G401 (cell line): ENCODE measurements around the gene NEDD4L. TPM values are rescaled to one million over a fixed set of nuclear protein-coding genes. Genes with fewer than 3 reads are reported as not detected.
"Not testable (repeated sequence)": the region's sequence is repeated elsewhere in the genome, so short reads cannot be mapped to it uniquely, and the experiment has no call there.

Experiments used
- DNase-seq: peaks from one replicate; pipeline ENCODE4 v3.0.0-alpha.2; 2015; ENCODE audit warnings: low spot score
- in situ Hi-C: cut with HindIII; loops from 2 replicates; pipeline ENCODE4 v1.10.0; 2016; ENCODE audit warnings: low sequenced_read_pairs, mixed read lengths
- total RNA-seq: library from RNA; depleted of rRNA; stranded (reverse); fragments of >200 nt; shearing (Covaris generic); gene quantifications from 2 replicates; pipeline ENCODE4 v1.2.3, GENCODE V29; 2014; rRNA removed

NEDD4L gene
- total RNA-seq, result 0.37 TPM in 1 of 2 replicates, not detected in the other

DNA sequence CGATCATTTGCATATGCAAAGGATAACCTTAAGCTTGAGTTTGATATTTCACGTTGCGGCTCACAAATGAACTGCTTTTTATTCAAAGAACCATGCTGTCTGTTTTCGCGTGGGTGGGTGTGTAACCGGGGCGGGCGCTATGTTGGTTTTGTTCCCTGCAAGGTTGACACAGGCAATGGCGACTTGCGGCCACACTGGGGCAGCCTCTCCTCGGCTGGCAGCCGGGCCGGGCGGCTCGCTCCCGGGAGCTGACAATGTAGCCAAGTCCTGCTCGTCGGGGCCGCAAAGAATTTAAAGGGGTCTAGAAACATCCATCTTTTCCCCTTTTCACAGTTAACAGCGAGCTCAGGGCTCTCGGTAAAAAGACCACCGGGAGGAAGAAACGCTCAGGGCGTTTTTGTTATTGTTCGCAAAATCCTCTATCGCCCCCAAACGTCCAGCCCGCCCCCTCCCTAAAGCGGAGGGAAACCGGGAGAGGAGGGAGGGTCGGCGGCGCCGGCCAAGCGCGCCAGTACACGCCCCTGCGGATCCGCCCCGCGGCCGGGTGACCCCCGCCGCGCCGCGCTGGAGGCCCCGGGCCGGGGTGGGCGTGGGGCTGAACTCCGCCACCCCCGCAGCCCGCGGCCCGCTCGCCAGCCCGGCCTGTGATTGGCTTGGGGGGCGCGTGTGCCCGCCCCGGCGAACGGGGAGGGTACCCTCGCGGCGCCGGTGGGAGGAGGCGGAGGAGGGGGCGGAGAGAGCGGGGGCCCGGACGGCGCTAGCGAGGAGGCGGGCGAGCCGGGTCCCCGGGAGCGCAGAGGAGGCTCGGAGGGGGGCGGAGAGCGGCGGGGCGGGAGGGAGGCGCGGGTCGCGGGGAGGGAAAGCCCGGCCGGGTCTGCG is at the start of gene NEDD4L:
Gene NEDD4L (plus strand): TSS at position 736 of the 879 bp plus-strand sequence. CDS start 435 bp downstream, outside the sequence.
- peak; percentile 85 for DNase-seq
- in situ Hi-C loops, result no loop called here

- no peak for DNase-seq
- in situ Hi-C loops, result no loop called here
These were observed 48.7 kb upstream of the NEDD4L start for GRCh38 chr18:57995331-57995730.

- DNase-seq, in situ Hi-C loops: not testable (repeated sequence)
These were observed 47.1 kb upstream of the NEDD4L start for GRCh38 chr18:57996894-57997293.

- in situ Hi-C loops, result no loop called here
- no peak for DNase-seq
These were observed 46.2 kb upstream of the NEDD4L start for GRCh38 chr18:57997820-57998219.

DNA sequence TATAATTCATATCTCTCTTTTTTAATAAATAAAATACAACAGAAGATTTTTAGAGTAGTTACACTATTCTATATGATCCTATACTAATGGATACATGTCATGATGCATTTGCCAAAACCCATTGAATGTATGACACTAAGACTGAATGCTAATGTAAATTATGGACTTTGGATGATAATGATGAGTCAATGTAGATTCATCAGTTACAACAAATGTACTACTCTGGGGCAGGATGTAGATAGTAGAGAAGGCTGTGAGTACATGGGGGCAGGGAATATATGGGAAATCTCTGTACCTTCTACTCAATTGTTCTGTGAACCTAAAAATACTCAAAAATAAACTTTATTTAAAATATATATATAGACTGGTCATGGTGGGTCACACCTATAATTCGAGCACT is 45.6 kb upstream of the NEDD4L start:
- DNase-seq, result no peak
- in situ Hi-C loops, result no loop called here

DNA sequence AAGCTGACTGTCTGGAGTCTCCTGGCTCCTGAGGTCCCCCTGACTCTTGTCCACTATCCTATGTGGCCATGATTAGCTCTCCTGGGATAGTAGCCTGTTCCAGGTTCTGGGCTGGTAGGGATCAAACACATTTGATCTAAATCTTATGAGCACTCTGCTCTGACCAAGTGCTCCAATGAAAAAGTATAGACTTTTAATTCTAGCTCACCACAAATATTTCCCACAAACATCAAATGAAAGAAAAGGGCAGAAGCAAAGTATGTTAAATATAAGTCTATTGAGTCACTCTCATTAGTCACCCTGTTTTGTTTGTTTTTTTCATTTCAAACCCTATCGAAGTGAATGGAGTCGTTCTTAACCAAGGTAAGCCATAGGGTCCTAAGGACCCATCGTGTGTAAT is 39.7 kb upstream of the NEDD4L start:
- in situ Hi-C loops, result no loop called here
- DNase-seq, result no peak

GRCh38 chr18:58005011-58005410 is 39.0 kb upstream of the NEDD4L start:
- in situ Hi-C loops, result no loop called here

DNA sequence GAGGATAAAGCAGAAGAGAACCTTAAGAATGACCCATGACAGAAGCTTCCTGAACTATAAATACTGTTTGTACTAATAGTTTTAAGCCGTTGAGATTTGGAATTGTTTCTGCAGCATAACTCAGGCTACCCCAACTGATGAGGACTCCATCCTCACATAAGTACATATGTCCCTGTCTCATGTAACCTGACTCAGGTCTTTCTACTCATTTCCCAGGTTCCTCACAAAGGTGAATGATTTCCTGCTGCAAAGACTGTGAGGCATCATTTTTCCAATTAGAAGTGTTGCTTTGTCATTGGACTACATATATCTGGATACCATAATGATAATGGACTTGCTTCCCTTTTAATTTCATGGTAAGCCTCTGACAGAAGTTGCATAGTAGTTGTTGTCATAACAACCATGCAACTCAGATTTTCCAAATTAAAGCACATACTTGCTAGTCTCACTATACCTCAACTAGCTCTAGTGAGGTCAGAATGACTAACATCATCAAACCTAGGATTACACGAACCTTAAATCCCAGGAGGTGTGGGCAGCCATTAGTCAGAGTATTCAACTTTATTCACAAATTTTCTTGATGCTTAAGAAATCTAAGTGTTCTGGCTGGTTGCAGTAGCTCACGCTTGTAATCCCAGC is 38.0 kb upstream of the NEDD4L start:
- in situ Hi-C loops, result no loop called here
- DNase-seq, result no peak

More at GRCh38 chr18:58005011-58005410, 39.0 kb upstream of the NEDD4L start:
- DNase-seq, result no peak

GRCh38 chr18:58009166-58009565 is 34.9 kb upstream of the NEDD4L start:
- no peak for DNase-seq
- in situ Hi-C loops, result no loop called here

DNA sequence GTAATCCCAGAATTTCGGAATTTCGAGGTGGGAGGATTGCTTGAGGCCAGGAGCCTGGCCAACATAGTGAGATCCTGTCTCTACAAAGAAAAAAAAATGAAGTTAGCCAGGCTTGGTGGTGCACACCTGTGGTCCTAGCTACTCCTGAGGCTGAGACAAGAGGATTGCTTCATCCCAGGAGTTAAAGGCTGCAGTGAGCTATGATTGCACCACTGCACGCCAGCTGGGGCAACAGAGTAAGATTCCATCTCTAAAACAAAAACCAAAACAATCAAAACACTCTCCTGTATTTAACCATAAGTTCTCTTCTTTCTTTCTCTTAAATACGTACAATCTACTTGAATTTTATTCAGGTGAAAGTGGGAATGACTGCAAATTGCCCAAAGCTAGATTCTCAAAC is 33.8 kb upstream of the NEDD4L start:
- no peak for DNase-seq

DNA sequence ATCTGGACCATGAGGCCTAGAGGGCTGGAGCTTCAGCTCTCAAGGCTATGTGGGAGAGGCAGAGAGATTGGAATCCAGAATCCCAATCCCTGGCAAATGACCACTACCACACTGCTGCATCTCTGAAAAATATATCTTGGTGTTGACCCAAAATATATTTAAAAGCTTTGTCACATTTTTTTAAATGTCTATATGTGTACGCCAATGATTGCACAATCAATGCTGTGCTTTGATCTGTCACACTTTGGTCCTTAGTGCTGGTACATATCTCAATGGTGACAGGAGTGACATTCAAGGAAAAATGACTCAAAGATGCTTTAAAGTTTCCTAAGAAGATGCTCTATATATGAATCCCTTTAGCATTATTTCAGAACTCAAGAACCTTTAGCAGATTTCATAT is 31.7 kb upstream of the NEDD4L start:
- in situ Hi-C loops, result no loop called here
- no peak for DNase-seq

More for the DNA sequence above, 33.8 kb upstream of the NEDD4L start:
- in situ Hi-C loops, result no loop called here

DNA sequence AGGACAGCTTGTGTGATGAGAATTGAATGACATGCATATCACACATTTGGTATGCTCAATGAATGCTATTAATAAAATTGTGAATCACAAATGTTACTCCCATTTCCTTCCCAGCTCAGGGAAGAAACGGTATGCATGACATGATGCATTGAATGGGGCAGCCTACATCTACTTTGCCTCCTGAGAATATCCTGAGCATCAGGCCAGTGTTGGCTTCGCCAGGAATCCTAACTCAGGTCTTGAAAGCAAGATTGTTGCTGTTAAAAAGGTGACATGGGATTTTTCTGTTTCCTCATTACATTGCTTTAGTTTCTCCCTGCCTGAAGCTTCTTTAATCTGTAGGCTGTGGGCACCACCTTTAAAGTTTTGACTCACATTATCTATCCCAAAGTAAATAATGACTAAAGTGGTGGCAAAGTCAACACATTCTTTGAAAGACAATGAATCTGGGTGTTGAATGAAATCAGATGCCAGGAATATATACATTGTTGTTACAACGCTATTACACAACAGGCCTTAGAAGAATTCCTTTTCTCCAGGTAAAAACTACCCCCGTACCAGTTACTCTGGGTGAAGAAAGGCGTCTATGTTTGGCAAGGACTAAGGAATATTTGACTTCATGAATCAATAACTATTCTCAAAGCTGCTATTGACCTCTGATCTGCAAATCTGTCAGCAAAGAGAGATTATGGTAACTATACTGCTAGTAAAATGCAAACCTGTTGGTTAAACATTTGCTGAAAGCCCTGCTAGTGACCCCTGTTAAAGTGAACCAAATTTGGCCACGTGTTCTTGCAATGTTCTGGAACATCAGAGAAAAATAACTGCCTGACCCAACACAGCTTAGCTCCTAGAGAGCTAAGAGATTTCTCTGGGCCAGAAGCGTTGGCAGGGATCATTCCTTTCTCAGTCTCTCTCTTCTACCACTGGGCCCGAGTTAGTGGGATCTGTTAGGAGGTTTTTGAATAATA is 30.5 kb upstream of the NEDD4L start:
- in situ Hi-C loops, result no loop called here
- DNase-seq, result no peak

DNA sequence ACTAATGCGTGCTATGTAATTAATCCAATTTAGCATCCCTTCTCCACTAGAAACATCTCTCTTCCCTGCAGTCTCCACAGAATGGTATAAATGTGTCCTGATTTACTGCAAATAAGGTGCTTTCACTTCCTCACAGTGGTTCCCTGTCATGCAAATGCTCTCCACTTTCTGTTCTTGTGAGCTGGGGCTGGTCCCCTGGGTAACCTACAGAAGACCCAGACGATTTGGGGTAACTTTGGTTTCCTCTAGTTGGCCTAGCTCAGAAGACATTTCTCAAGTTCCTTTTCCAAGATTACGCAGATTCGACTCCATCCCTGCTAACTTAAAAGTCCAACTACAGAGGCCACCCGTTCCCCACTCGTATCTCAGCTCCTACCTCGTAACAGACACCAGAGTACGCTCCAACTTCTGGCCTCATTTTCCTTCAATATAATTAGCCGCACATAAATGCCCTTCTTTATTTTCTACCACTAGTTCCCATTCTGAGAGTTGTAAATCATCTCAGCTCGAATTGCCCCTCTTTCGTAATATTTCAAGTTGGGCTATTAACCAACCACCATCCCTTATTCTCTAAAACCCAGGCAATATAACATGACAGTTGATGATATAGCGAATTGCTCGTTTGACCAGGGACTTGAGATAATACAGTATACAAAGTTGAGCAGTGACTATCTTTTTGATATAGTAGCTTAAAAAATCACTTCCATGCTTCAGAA is 28.8 kb upstream of the NEDD4L start:
- in situ Hi-C loops, result no loop called here

DNA sequence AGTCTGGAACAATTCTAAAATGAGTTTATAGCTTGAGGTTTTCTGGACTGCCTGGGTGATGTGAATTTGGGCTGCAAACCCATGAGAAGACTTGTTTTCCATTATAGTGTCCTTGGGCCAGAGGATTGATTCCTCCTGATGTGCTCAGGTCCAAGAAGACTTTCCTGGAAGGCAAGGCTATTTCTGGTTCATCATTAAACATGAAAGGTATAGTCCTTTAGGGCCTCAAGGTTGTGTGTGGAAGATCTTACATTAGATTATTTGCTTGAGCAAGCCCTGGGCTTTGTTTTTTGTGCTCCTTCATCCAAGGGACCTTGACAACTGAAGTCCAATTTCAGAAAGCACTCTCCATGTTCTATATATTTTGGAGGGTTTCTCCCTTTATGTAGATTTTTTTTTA is 26.8 kb upstream of the NEDD4L start:
- no peak for DNase-seq
- in situ Hi-C loops, result no loop called here

More for the DNA sequence above, 28.8 kb upstream of the NEDD4L start:
- no peak for DNase-seq

DNA sequence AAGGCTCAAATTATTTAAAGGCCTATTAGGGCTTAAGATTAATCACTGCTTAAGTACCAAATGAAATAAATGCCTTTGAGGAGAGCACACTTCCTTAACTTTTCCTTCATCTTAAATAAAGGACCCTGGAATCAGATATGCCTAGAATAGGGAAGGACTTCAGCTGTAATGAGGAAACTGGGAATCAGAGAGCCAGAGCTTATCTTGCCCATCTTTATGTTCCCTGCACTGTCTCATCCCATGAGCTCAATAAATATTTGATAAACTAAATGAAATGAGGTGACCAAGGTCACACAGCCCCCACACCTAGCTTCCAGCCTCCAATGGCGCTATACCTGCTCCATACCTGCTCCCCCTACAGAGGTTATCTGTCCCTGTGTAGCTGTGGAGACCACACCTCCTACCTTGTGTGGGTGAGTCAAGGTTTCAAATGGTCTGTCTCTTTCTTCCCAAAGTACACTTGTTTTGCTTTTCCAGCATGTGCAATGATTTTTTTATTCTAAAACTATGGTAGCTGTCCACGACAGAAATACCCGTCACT is 23.4 kb upstream of the NEDD4L start:
- in situ Hi-C loops, result no loop called here
- no peak for DNase-seq

GRCh38 chr18:58021504-58021903 is 22.5 kb upstream of the NEDD4L start:
- DNase-seq, result no peak
- in situ Hi-C loops, result no loop called here

- in situ Hi-C loops, result no loop called here
- no peak for DNase-seq
These were observed 20.9 kb upstream of the NEDD4L start for GRCh38 chr18:58023108-58023507.

DNA sequence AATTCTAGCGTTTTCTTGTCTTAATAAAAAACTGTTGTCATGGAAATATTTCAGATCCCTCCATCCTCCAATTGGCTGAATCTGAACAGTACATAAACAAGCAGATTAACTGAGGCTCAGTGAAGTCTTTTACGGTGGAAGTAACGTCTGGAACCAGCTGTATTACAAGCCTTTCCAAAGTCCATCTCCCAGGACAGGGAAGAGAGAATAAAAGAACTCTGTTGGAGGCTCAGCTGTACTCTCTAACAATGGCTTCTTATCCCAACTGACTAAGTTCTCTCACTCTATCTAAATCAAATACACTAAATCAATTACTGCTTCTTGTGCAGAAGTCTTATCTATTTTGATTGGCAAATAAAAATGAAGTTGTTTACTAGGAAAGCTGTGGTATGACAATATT is 19.9 kb upstream of the NEDD4L start:
- in situ Hi-C loops, result no loop called here
- DNase-seq, result no peak
